HG03066 (cell line): ENCODE data around the gene TOP3B.

Experiments used
- ATAC-seq: cut with Tn5 transposase; IDR thresholded peaks from one replicate; pipeline ENCODE4 v1.9.1; 2021; ENCODE audit warnings: low read depth; ENCODE audit not compliant: unreplicated experiment

The TOP3B gene

GRCh38 chr22:22013559-22014284 lies 31.1 kb upstream of the TOP3B start:
- no peak for ATAC-seq

DNA sequence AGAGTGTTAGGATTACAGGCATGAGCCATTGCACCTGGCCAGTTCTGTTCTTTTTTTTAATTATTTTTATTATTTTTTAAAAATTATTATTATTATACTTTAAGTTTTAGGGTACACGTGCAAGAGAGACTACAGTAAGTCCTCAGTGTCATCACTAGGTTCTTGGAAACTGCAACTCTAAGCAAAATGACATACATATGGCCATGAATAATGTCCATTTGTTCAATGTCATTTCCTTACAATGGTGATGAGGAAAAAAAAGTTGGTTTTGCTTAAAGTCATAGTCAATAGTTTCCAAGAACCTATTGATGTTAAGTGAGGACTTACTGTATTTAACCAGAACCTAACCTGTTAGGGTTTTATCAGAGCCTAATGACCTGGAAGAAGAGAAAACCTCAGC lies 29.4 kb upstream of the TOP3B start:
- ATAC-seq: no peak

DNA sequence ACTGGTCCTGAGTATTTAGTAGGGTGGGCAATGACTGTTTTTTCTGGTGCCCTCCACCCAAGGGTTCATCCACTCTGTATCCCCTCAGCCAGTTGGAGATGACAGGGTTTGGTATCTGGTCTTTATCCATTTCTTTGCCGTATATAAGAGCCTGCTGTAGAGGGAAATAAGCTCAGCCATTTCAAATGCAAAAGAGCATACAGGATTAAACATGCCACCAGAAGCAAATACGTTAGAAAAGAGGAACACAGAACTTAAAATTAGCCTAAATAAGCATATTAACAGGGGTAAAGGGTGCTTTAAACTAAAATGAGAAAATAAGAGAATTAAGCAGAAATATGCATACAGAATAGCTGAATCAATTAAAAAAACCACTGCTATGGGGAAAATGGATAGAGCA lies 27.8 kb upstream of the TOP3B start:
- no peak for ATAC-seq

DNA sequence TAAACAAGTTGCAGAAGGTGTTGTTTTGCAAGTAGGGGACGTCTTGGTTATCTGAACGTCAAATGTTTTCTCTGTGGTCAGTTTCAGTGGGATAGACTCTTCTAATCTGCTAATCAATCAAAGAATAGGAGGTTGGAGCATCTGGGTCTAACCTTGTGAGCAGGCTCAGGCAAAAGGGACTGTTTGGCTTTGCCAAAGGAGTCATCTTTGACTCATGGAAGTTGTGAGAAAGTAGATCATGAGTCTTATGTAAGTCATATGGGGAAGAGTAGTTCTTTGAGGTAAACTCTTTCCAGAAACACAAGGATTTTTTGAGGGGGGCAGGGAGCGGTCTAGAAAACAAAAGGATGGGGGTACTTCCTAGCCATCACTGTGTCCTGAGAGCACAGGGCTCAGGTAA lies 27.1 kb upstream of the TOP3B start:
- ATAC-seq: no peak

DNA sequence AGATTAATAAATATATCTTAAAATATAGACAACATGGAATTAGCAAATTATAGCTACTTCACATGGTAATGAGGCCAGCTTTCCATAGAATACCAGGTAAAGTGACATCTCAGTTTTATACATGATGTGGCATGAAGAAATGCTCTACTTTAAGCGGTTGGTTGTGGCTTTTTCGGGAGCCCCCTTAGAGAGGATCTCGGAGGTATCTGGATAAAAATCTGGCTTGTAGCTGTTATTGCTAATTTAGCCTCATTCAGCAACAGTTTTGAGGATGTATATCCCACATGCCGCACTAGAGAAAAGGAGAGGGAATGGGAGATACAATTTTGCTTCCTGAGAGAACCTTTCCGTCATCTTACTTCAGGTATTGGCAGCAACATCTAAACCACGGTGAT lies 24.0 kb upstream of the TOP3B start:
- ATAC-seq: no peak

DNA sequence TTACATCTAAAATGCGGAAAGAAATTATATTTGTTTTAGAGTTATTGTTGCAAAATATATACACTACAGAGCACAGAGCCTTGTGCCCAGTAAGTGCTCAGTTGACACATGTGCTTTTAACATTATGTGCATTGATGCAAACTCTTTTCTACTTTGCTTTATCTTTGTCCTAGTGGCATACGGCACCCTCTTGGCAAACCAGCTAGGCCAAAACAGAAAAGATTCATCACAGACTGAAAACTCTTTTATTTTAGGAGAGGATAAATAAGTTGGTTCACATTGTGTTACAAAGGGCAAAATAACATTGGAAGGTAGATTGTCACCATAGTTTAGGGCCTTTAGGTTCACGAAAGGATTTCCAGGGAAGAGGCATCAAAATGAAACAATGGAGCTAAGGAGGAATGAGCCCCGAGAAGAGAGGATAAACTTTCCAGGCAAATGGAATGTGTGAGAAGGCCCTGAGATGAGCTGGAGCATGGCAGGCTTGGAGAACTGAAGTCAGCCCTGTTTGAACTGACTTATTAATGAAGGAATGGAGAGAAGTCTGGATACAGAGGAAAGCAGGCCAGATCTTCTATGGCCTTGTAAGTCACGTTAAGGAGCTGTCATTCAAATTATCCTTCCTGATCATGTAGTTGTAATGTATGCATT lies 23.5 kb upstream of the TOP3B start:
- no peak for ATAC-seq

DNA sequence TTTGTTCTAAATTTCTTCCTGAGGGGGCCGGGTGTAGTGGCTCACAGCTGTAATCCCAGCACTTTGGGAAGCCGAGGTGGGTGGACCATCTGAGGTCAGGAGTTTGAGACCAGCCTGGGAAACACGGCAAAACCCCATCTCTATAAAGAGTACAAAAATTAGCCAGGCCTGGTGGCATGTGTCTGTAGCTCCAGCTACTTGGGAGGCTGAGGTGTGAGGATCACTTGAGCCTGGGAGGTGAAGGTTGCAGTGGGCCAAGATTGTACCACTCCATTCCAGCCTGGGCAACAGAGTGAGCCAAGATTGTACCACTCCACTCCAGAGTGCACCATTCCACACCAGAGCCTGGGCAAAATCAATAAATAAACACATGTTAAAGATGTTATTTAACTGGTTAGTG lies 20.6 kb upstream of the TOP3B start:
- no peak for ATAC-seq

DNA sequence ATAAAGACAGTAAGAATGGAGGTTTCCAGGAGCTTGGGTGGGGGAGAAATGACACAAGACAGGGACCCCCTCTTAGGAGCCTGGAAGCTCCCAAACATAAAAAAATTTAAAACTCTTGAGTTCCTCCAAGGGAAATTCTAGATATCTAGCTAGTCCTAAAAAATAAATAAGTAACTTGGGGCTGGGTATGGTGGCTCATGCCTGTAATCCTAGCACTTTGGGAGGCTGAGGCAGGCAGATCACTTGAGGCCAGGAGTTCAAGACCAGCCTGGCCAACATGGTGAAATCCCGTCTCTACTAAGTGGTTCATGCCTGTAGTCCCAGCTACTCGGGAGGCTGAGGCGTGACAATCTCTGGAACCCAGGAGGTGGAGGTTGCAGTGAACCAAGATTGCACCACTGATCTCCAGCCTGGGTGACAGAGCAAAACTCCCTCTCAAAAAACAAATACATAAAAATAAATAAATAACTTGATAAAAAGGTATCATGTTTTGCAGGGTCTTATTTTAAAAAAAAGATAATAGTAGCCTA lies 20.0 kb upstream of the TOP3B start:
- ATAC-seq: no peak

DNA sequence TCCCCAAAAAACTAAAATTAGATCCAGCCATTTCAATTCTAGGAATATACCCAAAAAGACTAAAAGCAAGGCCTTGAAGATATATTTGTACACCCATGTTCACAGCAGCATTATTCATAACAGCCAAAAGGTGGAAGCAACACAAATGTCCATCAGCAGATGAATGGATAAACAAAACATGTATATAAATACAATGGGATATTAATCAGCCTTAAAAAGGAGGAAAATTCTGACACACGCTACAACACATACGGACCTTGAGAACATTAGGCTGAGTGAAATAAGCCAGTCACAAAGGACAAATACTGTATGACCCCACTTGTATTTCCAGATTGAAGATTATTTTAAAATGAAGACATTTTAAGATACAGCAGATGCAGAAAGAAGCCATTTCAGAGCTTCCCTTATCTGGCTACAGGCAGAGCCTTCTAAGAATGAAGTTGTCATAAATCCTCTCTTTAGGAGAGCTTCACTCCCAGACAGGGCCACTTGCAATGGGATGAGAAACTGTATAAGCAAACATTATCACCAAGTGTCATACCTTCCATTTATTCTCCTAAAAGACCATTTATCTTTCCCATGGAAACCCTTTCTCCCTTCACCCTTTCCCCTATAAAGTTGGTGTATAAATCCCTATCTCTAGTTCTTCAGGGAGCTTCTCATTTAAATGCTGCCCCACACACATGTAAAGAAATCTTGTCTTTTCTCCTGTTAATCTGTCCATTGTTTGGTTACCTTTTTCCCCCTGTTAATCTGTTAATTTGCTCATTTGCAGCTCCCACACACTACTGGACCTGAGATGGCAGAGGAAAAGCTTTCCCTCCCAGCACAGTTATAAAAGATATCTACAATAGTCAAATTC lies 19.3 kb upstream of the TOP3B start:
- no peak for ATAC-seq

DNA sequence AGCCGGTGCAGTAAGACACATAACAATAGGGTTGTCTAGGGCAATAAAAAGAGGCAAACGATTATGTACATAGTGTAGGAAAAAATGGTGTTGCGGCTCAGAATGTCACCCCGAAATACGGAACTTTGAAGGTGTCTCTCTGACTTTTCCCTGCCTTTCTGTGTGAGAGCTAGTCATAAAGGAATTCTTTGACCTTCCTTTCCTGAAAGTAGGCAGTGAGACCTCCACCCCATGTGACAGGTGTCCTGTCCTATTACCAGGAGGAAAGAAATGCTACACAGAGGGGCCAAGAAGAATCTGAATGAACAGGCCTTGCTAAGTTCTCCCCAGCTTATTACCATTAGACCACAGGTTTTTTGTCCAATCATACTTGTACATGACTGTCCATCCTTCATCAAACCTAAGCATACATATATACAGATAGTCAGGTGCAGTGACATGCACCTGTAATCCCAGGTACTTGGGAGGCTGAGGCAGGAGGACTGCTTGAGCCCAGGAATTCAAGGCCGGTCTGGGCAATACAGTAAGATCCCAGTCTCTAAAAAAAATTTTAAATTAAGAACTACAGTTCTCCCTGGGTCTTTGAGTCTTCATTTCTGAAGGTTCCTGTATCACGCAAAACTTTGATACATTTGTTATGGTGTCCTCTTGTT lies 16.1 kb upstream of the TOP3B start:
- no peak for ATAC-seq

- ATAC-seq: no peak
Measured at GRCh38 chr22:21996175-21996720, 13.7 kb upstream of the TOP3B start.

GRCh38 chr22:21995660-21996059 lies 13.1 kb upstream of the TOP3B start:
- no peak for ATAC-seq

DNA sequence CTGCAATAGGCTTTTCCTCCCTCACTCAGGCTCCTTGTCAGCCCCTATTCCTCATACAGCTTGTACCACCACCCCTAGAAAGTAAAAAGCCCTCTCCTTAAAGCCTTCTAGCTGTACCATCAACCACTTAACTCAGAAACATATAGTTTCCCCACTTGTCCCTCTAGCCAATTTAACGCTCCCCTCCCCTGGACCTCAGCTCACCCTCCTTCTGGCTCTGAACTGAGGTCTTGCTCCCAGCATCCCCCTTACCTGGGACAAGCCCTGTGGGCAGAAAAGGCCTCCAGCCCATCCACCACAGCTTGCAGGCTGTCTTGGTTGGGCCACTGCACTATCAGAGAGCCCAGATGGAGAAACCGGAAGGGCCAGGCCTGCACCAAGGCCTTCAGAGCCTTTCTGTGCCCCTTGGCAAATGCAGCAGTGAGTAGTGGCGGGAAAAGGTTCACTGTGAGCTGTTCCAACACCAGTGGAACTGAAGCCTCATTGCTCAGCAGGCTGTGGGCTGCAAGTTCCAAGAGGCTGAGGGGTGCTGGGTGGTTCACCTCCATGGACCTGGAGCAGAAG lies 12.4 kb upstream of the TOP3B start:
- no peak for ATAC-seq

- no peak for ATAC-seq
Measured at GRCh38 chr22:21992593-21993237, 10.1 kb upstream of the TOP3B start.

- no peak for ATAC-seq
Measured at GRCh38 chr22:21991774-21992173, 9.2 kb upstream of the TOP3B start.

GRCh38 chr22:21991304-21991596 lies 8.7 kb upstream of the TOP3B start:
- no peak for ATAC-seq

GRCh38 chr22:21990445-21991303 lies 8.1 kb upstream of the TOP3B start:
- ATAC-seq: no peak

GRCh38 chr22:21989049-21989448 lies 6.5 kb upstream of the TOP3B start:
- ATAC-seq: no peak

DNA sequence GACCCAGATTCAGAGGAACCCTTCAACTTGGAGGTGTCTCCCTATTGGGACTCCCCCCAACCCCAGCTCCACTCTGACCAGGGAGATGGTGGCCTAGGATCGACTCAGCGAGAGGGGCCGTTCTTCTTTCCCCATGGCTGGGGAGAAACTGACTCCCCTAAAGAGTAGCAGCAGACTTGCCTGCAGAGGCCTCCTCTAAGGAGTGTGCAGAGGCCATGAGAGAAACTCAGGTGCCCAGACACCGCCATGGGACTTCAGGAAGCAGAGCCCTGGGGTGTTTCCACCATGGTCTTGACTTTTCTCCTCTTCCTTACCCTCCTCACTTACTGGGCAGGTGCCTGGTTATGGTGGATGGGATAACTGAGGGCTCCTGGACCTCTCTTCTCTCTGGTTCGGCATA lies 2.6 kb upstream of the TOP3B start:
- ATAC-seq: no peak
